Fibroblast of skin of back (primary cell): ENCODE measurements around the gene EGLN3.

Experiments
- DNase-seq: peaks from one replicate; pipeline ENCODE4 v3.0.0-alpha.2; 2013

The EGLN3 gene

DNA sequence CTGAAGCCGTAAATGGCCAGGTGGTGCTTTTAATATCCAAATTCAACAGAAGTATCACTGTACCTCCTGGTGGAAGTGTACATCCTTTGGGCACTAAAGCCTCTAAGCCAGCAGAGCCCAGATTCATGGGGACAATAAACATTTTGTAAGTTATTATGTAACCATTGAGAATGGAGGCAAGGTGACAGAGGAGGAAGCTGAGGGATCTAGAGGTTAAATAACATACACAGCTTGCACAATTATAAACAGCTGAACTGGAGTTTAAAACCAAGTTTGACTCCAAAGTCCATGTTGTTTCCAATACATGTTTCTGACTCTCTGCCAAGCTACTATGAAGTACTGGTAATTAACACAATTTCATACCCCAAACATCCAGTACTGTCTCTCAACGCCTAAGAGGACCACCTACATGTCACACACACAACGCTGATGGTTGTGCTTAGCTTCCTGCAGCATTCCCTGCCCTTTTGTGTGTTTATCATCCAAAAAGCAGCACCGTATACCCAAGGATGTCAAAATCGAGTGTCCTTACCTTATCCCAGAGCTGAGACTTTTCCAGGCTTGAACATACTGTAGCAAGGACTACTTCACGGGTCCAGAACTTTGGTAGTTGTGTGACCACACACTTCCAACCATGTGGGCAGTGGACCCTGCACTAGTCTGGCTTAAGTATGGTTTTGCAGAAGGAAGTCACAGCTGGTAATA is 41.3 kb downstream of the EGLN3 start:
- DNase-seq: no peak

DNA sequence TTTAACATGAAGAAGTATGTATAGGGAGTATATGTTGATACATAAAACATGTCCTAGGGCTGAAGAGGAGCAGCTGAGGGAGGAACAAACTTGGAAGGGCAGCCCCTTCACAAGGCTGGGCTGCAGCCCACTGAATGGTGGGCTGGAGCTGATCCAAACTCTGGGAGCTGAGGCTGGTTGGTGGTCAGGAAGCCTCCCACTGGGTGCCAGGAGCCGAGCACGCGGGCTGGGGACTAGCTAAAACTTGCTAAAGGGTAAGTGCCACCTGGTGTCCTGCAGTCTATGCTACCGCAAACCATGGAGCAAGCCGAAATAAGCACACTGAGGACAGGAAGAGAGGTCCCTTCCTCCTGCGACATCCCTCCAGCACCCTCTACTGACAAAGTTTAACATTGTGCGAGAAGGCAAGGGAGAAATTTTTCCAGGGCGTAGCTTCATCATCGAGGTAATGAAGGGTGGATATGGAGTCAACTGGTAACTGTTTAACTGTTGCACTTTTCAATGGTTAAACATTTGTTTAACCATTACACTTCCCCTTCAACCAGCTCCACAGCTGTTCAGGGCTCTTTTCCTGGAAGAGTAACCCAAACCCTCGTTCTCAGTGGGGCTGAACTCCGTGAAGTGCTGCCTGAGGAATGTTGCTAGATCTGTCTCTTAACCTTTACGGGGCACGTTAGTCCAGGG is 42.2 kb downstream of the EGLN3 start:
- DNase-seq: no peak

DNA sequence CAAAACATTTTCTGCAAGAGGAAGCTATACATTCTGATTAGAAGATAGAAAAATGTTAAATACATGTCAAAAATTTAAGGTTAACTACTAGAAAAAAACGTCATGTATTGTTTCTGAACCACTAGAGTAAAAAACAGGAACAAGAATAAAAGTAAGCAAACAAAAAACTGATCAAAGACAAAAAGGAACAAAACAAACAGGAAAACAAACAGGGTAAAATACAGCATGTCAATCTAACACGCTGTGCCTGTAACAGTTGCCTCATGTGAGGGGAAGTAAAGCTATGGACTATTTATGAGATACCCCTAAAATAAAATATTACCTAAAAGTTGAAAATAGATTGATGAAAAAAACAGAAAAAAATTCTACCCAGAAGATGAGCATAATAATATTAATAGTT is 43.9 kb downstream of the EGLN3 start:
- no peak for DNase-seq

DNA sequence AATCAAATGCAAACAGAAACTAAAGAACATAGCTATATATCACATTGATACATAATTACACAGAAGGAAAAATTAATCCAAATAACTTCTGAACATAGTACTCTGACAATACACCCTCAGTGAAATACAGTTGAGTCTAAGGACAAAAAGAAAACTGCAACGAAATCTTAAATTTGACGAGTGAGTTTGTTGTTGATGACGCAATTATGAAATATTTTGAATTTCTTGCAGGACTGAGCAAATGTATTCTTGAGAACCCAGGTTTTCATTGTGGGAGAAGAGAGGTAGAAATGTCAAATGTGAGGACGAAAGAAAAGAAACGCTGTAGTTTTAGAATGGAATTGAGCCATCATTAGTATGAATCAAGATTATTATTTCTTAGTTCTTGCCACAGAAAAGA is 46.3 kb downstream of the EGLN3 start:
- no peak for DNase-seq

DNA sequence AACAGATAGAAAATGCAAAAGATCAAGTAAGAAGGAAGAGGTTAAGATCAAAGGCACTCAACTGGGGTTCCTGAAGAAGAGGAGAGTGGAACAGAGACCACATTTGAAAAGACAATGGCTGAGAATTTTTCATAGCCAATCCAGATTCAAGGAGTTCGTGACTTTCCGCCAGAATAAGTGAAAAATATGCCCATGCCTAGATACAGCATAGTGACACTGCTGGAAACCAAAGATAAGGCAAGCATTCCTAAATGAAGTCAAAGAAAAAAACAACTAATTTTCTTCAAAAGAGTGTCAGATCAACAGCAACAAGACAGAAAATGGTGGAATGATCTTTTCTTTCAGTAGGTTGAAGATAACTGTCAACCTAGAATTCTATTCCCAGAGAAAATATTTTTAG is 47.5 kb downstream of the EGLN3 start:
- DNase-seq: no peak

DNA sequence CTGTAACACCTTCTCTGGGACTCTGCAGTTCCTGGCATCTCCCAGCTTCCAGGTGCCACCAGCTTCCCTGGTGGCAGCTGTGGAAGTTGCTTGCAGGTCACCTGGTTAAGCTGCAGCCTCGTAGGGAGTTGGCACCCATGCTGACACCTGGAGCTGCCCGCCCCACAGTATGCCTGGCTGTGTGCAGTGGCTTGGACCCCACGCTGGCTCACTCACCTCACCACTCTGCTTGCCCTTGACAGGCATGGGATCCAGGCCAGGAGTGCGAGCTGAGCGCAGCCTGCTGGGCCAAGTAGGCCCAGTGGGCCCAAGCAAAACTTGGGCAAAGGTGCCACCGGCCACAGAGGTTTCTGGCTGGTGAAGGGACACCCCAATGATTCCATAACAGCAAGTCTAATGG is 48.5 kb downstream of the EGLN3 start:
- no peak for DNase-seq

DNA sequence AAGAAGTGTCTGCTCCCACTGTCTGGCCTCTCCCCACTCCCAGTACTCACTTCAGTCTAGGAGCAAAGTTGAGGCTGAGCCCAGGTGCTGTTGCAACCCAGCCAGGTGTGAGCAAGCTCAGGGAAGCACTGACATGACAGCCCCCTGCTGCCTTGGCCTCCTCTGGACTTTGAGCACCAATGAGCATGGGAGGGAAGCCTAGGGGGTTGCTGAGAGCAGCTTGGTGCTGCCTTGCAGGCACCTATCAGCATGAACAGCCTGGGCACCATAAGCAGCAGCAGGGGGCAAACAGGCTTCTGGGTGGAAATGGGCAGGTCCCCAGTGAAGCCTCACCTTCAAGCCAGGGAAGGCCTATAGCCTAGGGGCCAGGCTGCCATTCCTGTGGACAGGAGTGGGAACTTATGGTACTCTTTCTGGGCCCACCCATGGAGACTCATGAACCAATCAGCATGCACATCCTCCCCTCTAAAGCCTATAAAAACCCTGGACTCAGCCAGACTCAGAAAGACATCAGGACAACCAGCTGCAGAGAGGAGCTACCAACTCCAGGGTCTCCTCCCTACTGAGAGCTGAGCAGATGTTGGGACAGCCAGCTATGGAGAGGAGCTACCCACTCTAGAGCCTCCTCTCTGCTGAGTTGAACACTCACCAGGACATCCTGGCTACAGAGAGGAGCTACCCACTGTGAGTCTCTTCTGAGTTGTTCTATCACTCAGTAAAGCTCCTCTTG is 49.3 kb downstream of the EGLN3 start:
- no peak for DNase-seq

DNA sequence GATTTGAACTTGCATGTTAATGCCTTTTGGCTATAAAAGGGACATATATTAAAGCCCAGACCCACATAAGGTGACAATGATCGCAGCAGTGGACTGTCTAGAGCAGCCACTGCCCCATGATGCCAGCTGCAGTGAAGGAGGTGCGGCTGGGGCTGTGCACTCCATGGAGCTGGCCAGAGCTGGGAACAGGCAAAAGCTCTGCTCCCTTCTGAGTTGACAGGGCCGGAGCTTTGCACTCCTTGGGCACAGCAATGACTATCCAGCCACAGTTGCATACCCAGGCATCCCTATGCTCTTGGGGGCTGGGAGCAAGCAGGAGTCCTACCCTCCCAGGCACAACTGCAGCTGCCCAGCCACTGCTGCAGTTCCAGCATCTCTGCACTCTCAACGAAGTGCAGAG is 50.2 kb downstream of the EGLN3 start:
- no peak for DNase-seq

DNA sequence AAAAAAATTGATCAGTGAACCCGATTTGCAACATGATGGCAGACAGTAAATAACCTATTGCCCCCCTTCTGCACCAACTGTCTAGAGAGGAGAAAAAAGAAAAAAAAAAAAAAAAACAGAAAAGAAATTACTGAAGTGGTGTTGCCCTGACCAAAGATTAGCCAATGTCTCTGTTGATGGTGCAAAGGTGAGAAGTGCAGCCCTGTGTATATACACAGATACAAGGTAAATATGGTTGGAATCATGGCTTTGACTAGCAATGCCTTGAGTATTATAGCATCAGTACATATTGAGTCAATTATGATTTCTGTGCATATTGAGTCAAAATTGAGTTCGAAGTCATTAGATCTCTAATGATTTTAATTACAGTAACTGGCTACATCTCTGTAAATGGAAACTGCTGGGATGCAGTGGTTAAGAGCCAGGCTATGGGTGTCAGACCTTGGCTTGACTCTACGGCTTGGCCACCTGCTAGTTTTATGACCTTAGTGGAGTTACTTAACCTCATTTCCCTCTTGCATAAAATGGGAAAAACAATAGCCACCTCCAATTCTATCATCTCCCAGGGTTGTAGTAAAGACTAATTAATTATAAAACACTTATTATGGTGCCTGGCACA is 51.0 kb downstream of the EGLN3 start:
- no peak for DNase-seq

DNA sequence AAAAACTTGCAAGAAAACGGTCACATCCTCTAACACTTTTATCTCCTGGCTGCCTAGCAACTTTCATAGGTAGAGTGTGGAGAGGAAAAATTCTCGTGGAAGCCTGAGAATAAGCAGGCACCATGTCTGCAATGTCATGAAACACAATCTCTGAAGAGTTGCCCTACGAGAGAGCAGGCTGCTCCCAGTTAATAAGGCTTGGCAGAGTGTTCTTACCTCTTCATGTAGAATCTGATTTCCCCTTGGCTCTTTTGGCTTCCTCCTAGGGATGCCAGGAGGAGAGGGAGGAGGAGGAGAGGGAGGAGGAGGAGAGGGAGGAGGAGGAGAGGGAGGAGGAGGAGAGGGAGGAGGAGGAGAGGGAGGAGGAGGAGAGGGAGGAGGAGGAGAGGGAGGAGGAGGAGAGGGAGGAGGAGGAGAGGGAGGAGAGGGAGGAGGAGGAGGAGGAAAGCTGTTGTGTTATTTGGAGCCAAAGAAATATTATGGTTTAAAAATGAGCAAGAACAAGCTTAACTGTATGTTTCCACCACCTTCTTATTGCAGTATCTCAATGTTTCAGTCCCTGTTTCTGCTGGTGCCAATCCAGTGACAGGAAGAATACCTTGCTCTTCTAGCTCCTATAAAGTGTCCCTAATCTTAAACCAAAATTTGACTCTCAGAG is 52.9 kb downstream of the EGLN3 start:
- DNase-seq: no peak

DNA sequence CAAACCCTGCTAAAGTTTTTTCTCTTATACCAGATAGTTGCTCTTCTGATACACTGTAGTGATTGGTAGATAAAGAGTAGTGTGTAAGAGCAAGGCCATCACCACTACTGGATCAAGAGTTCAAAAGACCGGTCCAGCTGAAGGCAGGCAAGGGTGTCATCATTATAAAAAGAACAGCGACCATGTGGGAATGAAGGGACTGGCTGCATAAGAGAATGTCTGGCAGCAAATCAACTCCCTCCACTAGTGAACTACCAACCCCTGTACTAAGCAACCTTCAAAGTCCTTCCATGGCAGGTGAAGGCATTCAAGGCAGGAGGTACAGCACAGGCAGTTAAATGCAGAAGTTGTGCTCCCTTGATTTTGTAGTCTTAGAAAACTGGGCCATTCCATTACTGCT is 53.5 kb downstream of the EGLN3 start:
- DNase-seq: no peak

DNA sequence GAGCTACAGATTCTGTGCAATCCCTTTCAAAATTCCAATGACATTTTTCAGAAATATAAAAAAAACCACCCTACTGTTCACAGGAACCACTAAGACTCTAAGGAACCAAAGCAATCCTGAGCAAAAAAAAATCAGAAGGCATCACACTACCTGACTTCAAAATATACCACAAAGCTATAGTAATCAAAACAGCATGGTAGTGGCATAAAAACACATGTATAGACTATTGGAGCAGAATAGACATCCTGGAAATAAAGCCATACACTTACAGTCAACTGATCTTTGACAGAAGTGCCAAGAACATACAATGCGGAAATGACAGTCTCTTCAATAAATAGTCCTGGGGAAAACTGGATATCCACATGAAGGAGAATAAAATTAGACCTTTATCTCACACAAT is 56.5 kb downstream of the EGLN3 start:
- no peak for DNase-seq

DNA sequence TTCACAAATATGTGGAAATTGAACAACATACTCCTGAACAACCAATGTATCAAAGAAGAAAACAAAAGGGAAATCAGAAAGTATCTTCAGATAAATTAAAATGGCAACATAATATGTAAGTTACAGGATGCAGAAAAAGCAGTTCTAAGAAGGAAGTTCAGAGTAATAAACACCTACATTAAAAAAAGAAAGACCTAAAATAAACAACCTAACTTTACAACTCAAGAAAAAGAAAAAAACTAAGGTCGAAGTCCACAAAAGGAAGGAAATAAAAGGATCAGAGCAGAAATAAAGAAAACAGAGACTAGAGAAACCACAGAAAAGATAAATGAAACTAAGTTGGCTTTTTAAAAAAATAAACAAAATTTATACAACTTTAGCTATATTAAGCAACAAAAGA is 59.2 kb downstream of the EGLN3 start:
- DNase-seq: no peak

DNA sequence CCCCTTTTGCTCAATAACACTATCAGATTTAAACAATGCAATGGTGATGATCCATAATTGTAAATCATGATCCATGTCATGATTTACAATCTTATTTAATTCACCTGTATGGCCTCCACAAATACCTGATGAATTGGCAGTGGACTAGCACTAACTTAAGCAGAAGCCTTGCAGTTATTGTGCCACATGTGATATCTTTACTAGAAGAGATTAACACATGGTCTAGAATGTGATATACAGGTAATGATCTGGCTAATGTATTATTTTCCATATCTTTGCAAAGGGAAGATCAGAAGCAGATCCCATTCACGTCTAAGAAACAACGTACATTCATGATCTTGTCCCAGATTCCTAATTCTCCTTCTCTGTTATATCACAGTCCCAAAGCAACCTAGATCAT is 66.0 kb downstream of the EGLN3 start:
- DNase-seq: no peak

DNA sequence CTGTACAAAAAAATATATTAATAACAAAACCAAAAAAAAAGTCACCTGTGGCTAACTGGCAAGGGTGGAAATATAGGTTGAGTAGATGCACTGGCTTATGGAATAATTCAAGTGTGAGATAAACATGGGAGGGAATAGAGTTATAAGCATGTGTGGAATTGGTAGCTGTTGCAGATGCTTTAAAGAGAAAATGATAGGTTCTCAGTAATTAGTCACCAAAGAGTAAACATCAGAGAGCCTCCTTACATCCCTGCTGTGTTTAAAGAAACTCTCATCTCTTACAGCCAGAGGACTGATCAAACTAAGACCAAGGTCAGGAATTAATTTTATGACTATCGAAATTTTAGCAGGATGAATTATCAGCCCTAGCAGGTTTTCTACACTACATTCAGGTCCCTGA is 70.5 kb downstream of the EGLN3 start:
- no peak for DNase-seq

DNA sequence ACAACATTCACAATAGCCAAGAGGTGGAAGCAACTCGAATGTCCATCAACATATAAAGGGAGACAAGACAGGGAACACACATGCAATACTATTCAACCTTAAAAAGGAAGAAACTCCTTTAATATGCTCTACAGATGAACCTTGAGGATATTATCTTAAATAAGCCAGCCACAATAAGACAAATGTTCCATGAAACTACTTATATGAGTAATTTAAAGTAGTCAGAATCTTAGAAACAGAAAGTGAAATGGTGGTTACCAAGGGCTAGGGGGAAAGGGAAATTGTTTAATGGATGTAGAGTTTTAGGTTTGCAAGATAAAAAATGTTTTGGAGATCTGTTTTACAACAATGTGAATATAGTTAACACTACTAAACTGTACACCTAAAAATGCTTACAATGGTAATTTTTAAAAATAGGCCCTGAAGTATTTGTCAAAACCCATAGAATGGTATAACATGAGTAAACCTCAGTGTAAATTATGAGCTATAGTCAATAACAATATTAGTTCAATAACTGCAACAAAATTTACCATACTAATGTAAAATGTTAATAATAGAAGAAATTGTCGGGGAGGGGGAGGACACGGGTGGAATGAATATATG is 71.1 kb downstream of the EGLN3 start:
- no peak for DNase-seq

DNA sequence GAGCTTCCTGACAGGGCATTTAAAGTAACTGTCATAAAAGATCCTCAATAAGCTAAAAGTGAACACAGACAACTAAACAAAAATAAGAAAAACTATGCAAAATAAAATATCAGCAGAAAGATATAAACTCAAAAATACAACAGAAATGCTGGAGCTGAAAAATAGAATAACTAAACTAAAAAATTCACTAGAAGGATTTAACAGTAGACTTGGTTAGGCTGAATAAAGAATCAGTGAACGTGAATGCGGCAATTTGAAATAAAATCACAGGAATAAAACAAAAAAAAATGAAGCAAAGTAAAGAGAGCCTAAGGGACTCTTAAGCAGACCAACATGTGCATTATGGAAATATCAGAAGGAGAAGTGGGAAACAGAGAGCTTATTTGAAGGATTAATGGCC is 74.6 kb downstream of the EGLN3 start:
- no peak for DNase-seq
